HL-60 (cell line): ENCODE measurements around the gene IFT25.

ENCODE experiments used
- DNase-seq, 2 experiments: peaks; one replicate each; pipeline ENCODE4 v3.0.0-alpha.2; 2010 to 2020; ENCODE audit warnings: low read depth in 1 of 2, low spot score in 1 of 2
- H3K27ac ChIP-seq: fragments of 250-450 bp; sonication (Bioruptor Pico); replicated peaks from 2 replicates; pipeline ENCODE4 v1.5.1; 2020; ENCODE audit warnings: mild to moderate bottlenecking, moderate library complexity
- H3K27me3 ChIP-seq: fragments of 250-450 bp; sonication (Bioruptor Pico); 2 replicates; pipeline ENCODE4 v1.5.1; 2021; ENCODE audit warnings: mild to moderate bottlenecking, moderate library complexity; ENCODE audit not compliant: insufficient read depth, poor library complexity, severe bottlenecking
- H3K4me3 ChIP-seq: replicated peaks from 2 replicates; pipeline ENCODE4 v1.5.1; 2011; ENCODE audit warnings: mild to moderate bottlenecking, control low read depth, low read length; ENCODE audit not compliant: insufficient read depth
- GABPA ChIP-seq: IDR thresholded peaks from 2 replicates; pipeline ENCODE4 v1.6.1; 2012; ENCODE audit warnings: low read depth
- POLR2AphosphoS5 ChIP-seq: IDR thresholded peaks from 2 replicates; pipeline ENCODE4 v1.6.1; 2012; ENCODE audit warnings: low read depth
- SPI1 ChIP-seq: IDR thresholded peaks from 2 replicates; pipeline ENCODE4 v1.6.1; 2012; ENCODE audit warnings: low read depth, mild to moderate bottlenecking, borderline replicate concordance
- TF ChIP-seq, protein P1 (sequence below): IDR thresholded peaks from one replicate; pipeline ENCODE4 v1.5.1; 2011; ENCODE audit warnings: low read length, control low read depth, inconsistent platforms; ENCODE audit not compliant: insufficient read depth
- TF ChIP-seq, protein P2 (sequence below): IDR thresholded peaks from 2 replicates; pipeline ENCODE4 v1.6.1; 2012; ENCODE audit warnings: low read depth; ENCODE audit not compliant: insufficient replicate concordance

The IFT25 gene

DNA sequence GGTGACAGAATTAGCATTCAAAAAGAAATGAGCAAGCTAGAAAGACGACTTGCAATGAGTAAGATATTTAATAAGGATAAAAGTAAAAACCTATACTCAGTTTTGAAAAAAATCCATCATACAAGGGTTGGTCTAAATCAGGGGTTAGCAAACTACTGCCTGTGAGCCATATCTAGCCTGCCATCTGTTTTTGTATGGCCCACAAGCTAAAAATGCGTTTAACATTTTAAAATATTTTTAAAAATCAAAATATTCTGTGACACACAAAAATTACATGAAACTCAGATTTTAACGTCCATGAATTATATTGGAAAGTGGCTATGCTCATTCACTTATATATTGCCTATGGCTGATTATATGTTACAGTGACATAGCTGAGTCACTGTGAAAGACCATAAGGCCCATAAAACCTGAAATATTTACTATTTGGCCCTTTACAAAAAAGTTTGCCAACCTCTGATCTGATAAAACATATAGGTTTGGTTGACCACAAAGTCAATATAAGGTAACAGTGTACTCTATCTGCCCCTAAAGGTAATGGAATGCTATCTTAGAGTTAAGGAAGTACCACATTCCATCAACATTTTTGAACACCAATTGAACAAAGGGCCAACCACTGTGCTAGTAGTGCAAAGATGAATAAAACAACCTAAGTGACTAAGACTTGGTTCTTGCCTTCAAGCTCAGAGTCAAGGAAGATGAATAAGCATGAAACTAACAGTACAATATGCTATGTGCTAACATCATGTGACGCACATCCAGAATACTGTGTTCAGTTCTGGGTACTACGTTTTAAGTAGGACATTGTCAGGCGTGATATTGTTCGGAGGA lies 3.2 kb downstream of the IFT25 start:
- no peak for DNase-seq
- Histone ChIP-seq H3K27me3 (no peaks in the 10 kb centered on the region), H3K27ac (no peak overlapping the region)

DNA sequence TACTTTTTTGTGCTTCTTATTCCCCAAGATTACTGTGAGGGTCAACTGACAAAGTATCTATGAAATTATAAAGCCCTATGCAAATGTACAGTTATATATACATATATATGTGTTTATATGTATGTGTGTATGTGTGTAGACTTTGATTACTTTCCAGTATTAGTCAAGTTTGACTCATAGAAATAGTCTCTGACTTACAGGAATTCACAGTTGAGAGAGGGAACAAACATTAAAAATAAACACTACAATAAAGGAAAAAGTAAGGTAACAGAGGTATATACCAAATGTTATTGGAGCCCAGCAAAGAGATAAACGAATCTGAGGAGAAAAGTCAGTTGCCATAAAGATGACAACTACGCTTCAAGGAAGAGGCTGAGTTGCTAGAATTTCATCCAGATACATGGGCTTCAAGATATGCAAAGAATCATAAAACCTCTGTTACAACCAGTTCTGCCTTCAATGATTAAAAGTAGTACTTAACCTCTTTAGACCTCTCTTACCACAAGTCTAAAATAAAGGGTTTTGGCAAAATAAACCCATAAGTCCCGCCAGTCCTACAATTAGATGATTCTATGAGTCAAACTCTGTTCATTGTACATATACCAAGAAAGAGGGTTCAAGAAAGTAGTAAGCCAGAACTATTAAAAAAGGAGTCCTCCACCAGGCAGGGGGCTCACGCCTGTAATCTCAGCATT lies 7.2 kb downstream of the IFT25 start:
- DNase-seq: no peak
- H3K27ac ChIP-seq: no peak overlapping the region
- H3K4me3 ChIP-seq: no peak overlapping the region
- TF ChIP-seq, protein P1, sequence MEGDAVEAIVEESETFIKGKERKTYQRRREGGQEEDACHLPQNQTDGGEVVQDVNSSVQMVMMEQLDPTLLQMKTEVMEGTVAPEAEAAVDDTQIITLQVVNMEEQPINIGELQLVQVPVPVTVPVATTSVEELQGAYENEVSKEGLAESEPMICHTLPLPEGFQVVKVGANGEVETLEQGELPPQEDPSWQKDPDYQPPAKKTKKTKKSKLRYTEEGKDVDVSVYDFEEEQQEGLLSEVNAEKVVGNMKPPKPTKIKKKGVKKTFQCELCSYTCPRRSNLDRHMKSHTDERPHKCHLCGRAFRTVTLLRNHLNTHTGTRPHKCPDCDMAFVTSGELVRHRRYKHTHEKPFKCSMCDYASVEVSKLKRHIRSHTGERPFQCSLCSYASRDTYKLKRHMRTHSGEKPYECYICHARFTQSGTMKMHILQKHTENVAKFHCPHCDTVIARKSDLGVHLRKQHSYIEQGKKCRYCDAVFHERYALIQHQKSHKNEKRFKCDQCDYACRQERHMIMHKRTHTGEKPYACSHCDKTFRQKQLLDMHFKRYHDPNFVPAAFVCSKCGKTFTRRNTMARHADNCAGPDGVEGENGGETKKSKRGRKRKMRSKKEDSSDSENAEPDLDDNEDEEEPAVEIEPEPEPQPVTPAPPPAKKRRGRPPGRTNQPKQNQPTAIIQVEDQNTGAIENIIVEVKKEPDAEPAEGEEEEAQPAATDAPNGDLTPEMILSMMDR: no peak
- TF ChIP-seq, protein P2, sequence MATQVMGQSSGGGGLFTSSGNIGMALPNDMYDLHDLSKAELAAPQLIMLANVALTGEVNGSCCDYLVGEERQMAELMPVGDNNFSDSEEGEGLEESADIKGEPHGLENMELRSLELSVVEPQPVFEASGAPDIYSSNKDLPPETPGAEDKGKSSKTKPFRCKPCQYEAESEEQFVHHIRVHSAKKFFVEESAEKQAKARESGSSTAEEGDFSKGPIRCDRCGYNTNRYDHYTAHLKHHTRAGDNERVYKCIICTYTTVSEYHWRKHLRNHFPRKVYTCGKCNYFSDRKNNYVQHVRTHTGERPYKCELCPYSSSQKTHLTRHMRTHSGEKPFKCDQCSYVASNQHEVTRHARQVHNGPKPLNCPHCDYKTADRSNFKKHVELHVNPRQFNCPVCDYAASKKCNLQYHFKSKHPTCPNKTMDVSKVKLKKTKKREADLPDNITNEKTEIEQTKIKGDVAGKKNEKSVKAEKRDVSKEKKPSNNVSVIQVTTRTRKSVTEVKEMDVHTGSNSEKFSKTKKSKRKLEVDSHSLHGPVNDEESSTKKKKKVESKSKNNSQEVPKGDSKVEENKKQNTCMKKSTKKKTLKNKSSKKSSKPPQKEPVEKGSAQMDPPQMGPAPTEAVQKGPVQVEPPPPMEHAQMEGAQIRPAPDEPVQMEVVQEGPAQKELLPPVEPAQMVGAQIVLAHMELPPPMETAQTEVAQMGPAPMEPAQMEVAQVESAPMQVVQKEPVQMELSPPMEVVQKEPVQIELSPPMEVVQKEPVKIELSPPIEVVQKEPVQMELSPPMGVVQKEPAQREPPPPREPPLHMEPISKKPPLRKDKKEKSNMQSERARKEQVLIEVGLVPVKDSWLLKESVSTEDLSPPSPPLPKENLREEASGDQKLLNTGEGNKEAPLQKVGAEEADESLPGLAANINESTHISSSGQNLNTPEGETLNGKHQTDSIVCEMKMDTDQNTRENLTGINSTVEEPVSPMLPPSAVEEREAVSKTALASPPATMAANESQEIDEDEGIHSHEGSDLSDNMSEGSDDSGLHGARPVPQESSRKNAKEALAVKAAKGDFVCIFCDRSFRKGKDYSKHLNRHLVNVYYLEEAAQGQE: no peak
- H3K27me3 ChIP-seq: no peaks in the 10 kb centered on the region

More for the DNA sequence above, 3.2 kb downstream of the IFT25 start:
- TF ChIP-seq, protein P2: no peak
- TF ChIP-seq SPI1: no peak
- no peak for TF ChIP-seq GABPA
- TF ChIP-seq POLR2AphosphoS5: no peak
- TF ChIP-seq, protein P1: no peak
- H3K4me3 ChIP-seq: no peak overlapping the region

GRCh38 chr1:53936430-53936829 lies 9.1 kb downstream of the IFT25 start:
- DNase-seq: no peak
- Histone ChIP-seq H3K27ac (no peak overlapping the region), H3K4me3 (no peak overlapping the region), H3K27me3 (no peaks in the 10 kb centered on the region)
- no peak for TF ChIP-seq GABPA
- TF ChIP-seq SPI1: no peak
- no peak for TF ChIP-seq POLR2AphosphoS5
- TF ChIP-seq, protein P2: no peak
- TF ChIP-seq, protein P1: no peak
